ENCODE data around the gene WASF1. TPM values are rescaled to one million over a fixed set of nuclear protein-coding genes. Genes with fewer than 3 reads are reported as not detected.
"Not testable (repeated sequence)": the region's sequence is repeated elsewhere in the genome, so short reads cannot be mapped to it uniquely, and the experiment has no call there.

The WASF1 gene
- total and polyA plus RNA-seq, 7 donors, result 0.47 to 5.3 (median 0.97) TPM

GRCh38 chr6:110137924-110138887, 41.3 kb downstream of the WASF1 start:
- TF ChIP-seq, protein P1, sequence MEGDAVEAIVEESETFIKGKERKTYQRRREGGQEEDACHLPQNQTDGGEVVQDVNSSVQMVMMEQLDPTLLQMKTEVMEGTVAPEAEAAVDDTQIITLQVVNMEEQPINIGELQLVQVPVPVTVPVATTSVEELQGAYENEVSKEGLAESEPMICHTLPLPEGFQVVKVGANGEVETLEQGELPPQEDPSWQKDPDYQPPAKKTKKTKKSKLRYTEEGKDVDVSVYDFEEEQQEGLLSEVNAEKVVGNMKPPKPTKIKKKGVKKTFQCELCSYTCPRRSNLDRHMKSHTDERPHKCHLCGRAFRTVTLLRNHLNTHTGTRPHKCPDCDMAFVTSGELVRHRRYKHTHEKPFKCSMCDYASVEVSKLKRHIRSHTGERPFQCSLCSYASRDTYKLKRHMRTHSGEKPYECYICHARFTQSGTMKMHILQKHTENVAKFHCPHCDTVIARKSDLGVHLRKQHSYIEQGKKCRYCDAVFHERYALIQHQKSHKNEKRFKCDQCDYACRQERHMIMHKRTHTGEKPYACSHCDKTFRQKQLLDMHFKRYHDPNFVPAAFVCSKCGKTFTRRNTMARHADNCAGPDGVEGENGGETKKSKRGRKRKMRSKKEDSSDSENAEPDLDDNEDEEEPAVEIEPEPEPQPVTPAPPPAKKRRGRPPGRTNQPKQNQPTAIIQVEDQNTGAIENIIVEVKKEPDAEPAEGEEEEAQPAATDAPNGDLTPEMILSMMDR (IDR thresholded peaks at IDR 0.05), result no peak
- Histone ChIP-seq H3K27ac (no peak overlapping the region), H3K4me1 (no peaks in the 10 kb centered on the region), H3K27me3 (ENCODE audit: insufficient read depth in 3 of 3, low read length in 2 of 3) (no peaks in the 10 kb centered on the region), H3K9me3 (no peaks in the 10 kb centered on the region), H3K4me3 (no peak overlapping the region), H3K36me3 (ENCODE audit: insufficient read depth in 1 of 2, low read depth in 1 of 2) (no peaks in the 10 kb centered on the region)
- DNase-seq, result no peak
- ATAC-seq, result no peak
- WGBS, 3 donors, result 96 to 97% (median 96%) methylated on average over 10 of the region's 10 CpGs
- intact Hi-C loops (cut with DNase I), result no loop called here

DNA sequence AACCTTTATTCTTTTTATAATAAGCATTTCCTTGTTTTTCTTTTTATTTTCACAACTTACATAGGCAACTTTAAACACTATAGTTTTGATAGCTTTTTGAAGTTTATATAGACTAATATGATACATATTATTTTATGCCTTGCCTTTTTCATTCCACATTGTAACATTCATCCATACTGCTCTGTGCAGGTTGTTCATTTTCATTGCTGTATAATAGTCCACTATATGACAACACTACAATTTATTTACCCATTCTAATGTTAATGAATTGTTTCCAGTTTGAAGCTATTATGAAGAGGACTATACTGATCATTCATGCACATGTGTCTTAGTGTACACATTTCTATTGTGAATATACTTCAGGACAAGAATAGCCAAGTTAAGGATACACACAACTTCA, 49.1 kb downstream of the WASF1 start:
- no peak for DNase-seq
- Histone ChIP-seq H3K36me3 (ENCODE audit: insufficient read depth in 1 of 2, low read depth in 1 of 2) (no peaks in the 10 kb centered on the region), H3K9me3 (no peaks in the 10 kb centered on the region), H3K27me3 (ENCODE audit: insufficient read depth in 3 of 3, low read length in 2 of 3) (no peaks in the 10 kb centered on the region), H3K4me1 (no peaks in the 10 kb centered on the region), H3K4me3 (no peak overlapping the region), H3K27ac (no peak overlapping the region)
- intact Hi-C loops (cut with DNase I), result no loop called here
- TF ChIP-seq, protein P1 (IDR thresholded peaks at IDR 0.05), result no peak
- no peak for ATAC-seq

GRCh38 chr6:110128418-110128817, 51.1 kb downstream of the WASF1 start:
- H3K4me3 ChIP-seq, result no peak overlapping the region
- TF ChIP-seq, protein P1 (IDR thresholded peaks at IDR 0.05), result no peak
- H3K36me3 ChIP-seq (ENCODE audit: insufficient read depth in 1 of 2, low read depth in 1 of 2), result no peaks in the 10 kb centered on the region
- DNase-seq (no peak), ATAC-seq (no peak)
- H3K4me1 ChIP-seq, result no peaks in the 10 kb centered on the region
- intact Hi-C loops (cut with DNase I), result no loop called here
- no peaks in the 10 kb centered on the region for H3K27me3 ChIP-seq (ENCODE audit: insufficient read depth in 3 of 3, low read length in 2 of 3)
- H3K27ac ChIP-seq, result no peak overlapping the region
- H3K9me3 ChIP-seq, result no peaks in the 10 kb centered on the region
- 68 to 76% (median 73%) methylated on average over 4 of the region's 4 CpGs for WGBS, 3 donors

DNA sequence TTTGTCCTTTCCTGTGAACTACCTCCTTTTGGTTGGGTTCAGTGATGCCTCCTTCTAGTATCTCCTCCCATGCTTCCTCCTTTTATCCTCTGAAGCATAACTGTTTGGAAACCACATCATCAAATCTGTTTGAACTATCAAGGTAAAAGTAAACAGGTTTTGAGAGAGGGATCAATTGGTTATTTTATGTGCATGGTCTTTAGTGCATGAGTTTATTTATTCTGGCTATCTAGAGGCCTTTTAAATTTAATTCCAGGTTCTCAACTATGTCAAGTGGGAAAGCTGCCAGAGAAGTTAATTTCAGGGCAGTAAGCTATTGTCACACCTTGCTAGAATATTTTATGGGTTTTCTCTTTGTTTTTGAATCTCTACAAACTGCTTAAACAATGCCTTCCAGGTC, 54.1 kb downstream of the WASF1 start:
- Histone ChIP-seq H3K4me3 (no peak overlapping the region), H3K4me1 (no peaks in the 10 kb centered on the region), H3K27me3 (ENCODE audit: insufficient read depth in 3 of 3, low read length in 2 of 3) (no peaks in the 10 kb centered on the region), H3K27ac (no peak overlapping the region), H3K9me3 (no peaks in the 10 kb centered on the region), H3K36me3 (ENCODE audit: insufficient read depth in 1 of 2, low read depth in 1 of 2) (no peaks in the 10 kb centered on the region)
- no peak for DNase-seq
- no peak for ATAC-seq
- TF ChIP-seq, protein P1 (IDR thresholded peaks at IDR 0.05), result no peak
- intact Hi-C loops (cut with DNase I), result no loop called here

GRCh38 chr6:110121655-110122054, 57.8 kb downstream of the WASF1 start:
- H3K36me3 ChIP-seq (ENCODE audit: insufficient read depth in 1 of 2, low read depth in 1 of 2); ATAC-seq; H3K27me3 ChIP-seq (ENCODE audit: insufficient read depth in 3 of 3, low read length in 2 of 3); H3K4me3 ChIP-seq; H3K27ac ChIP-seq; intact Hi-C loops (cut with DNase I); H3K4me1 ChIP-seq; H3K9me3 ChIP-seq; DNase-seq: not testable (repeated sequence)
- 95 to 99% (median 95%) methylated on average over 4 of the region's 4 CpGs for WGBS, 3 donors
